Endometrial microvascular endothelial cells (primary cell): ENCODE data around the gene KRT33A. TPM values are rescaled to one million over a fixed set of nuclear protein-coding genes. Genes with fewer than 3 reads are reported as not detected.
"Not testable (repeated sequence)": the region's sequence is repeated elsewhere in the genome, so short reads cannot be mapped to it uniquely, and the experiment has no call there.

ENCODE experiments used
- in situ Hi-C: cut with HindIII; loops from 2 replicates; pipeline ENCODE4 v1.10.0; 2017; ENCODE audit warnings: low sequenced_read_pairs, low pct_unique_long_range_greater_than_20kb; ENCODE audit errors: inconsistent ontology term
- total RNA-seq: library from RNA; depleted of rRNA; stranded (reverse); fragments of >200 nt; gene quantifications from one replicate; pipeline ENCODE4 v1.2.3, GENCODE V29; 2015; ENCODE audit errors: inconsistent ontology term

Gene KRT33A
- total RNA-seq, 1 donor from 2014 or later: not detected

GRCh38 chr17:41367426-41368075 is 16.9 kb upstream of the KRT33A start:
- in situ Hi-C loops: no loop called here

- in situ Hi-C loops: no loop called here
Observed at GRCh38 chr17:41366070-41366469, 15.4 kb upstream of the KRT33A start.

GRCh38 chr17:41363881-41364280 is 13.3 kb upstream of the KRT33A start:
- in situ Hi-C loops: no loop called here

- in situ Hi-C loops: no loop called here
Observed at GRCh38 chr17:41360296-41360995, 9.8 kb upstream of the KRT33A start.

GRCh38 chr17:41354536-41354935 is 3.9 kb upstream of the KRT33A start:
- in situ Hi-C loops: no loop called here

- in situ Hi-C loops: no loop called here
Observed at GRCh38 chr17:41352597-41353366, 2.2 kb upstream of the KRT33A start.

GRCh38 chr17:41351177-41351576 is 549 bp upstream of the KRT33A start:
- in situ Hi-C loops: no loop called here

- in situ Hi-C loops: no loop called here
Observed at GRCh38 chr17:41347869-41348760, 2.5 kb downstream of the KRT33A start.

- in situ Hi-C loops: not testable (repeated sequence)
Observed at GRCh38 chr17:41346421-41346820, 4.2 kb downstream of the KRT33A start.

GRCh38 chr17:41345992-41346391 is 4.6 kb downstream of the KRT33A start:
- in situ Hi-C loops: no loop called here

GRCh38 chr17:41343029-41343428 is 7.6 kb downstream of the KRT33A start:
- in situ Hi-C loops: no loop called here

- in situ Hi-C loops: no loop called here
Observed at GRCh38 chr17:41340934-41341861, 9.4 kb downstream of the KRT33A start.

- in situ Hi-C loops: no loop called here
Observed at GRCh38 chr17:41340494-41340893, 10.1 kb downstream of the KRT33A start.

GRCh38 chr17:41339571-41340172 is 11.0 kb downstream of the KRT33A start:
- in situ Hi-C loops: no loop called here

- in situ Hi-C loops: no loop called here
Observed at GRCh38 chr17:41338961-41339485, 11.6 kb downstream of the KRT33A start.

- in situ Hi-C loops: no loop called here
Observed at GRCh38 chr17:41335747-41336146, 14.9 kb downstream of the KRT33A start.
